ENCODE measurements around the gene KCNQ1.

KCNQ1 gene

DNA sequence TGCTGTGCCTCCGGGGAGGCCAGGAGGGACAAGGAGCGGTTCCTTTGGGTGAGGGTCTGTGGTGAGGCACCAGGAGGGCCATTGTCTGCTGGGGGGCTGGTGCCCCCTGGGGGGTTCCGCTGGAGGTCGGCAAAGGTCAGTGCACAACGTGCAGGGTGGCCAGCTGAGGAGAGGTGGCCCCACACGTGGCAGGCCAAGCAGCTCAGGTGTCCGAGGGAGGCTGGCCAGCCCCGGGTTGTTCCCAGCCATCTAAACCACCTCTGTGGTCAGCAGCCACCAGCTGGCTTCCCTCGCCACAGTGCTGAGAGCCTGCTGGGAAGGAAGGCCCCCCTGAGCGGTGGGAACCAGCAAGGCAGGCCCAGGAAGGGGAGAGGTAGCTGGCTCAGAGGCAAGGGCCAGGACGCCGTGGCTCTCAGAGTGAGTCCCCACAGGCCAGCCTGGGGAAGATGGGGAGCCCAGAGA lies 40.0 kb upstream of the KCNQ1 start:
- no peak for DNase-seq (ENCODE audit: low read depth)
- no peak overlapping the region for H3K4me3 ChIP-seq (ENCODE audit: control insufficient read depth, low read depth, low read length)
- TF ChIP-seq, protein P1, sequence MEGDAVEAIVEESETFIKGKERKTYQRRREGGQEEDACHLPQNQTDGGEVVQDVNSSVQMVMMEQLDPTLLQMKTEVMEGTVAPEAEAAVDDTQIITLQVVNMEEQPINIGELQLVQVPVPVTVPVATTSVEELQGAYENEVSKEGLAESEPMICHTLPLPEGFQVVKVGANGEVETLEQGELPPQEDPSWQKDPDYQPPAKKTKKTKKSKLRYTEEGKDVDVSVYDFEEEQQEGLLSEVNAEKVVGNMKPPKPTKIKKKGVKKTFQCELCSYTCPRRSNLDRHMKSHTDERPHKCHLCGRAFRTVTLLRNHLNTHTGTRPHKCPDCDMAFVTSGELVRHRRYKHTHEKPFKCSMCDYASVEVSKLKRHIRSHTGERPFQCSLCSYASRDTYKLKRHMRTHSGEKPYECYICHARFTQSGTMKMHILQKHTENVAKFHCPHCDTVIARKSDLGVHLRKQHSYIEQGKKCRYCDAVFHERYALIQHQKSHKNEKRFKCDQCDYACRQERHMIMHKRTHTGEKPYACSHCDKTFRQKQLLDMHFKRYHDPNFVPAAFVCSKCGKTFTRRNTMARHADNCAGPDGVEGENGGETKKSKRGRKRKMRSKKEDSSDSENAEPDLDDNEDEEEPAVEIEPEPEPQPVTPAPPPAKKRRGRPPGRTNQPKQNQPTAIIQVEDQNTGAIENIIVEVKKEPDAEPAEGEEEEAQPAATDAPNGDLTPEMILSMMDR (IDR thresholded peaks at IDR 0.05; ENCODE audit: control insufficient read depth, insufficient read depth, low read depth, low read length, missing control alignments): no peak

DNA sequence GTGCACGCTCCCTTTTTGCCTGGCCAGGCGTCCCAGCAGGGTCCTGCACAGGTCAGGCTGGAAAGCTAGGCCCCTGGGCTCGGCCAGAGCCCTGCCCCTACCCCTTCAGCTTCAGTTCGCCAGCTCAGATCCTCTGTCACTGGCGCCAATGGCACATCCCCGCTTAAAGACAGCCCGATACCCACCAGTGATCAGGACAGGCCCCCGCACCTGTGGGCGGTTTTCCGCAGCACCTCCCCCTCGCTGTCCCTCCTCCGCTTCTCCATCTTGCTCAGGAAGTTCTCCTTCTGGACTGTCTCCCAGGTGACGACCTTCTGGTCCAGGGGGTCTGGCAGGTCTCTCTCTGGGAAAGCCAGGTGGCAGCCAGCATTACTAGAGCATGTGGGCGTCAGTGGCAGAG lies 38.4 kb upstream of the KCNQ1 start:
- TF ChIP-seq, protein P1 (IDR thresholded peaks at IDR 0.05; ENCODE audit: control insufficient read depth, insufficient read depth, low read depth, low read length, missing control alignments): no peak
- H3K4me3 ChIP-seq (ENCODE audit: control insufficient read depth, low read depth, low read length): no peak overlapping the region
- DNase-seq (ENCODE audit: low read depth): no peak

DNA sequence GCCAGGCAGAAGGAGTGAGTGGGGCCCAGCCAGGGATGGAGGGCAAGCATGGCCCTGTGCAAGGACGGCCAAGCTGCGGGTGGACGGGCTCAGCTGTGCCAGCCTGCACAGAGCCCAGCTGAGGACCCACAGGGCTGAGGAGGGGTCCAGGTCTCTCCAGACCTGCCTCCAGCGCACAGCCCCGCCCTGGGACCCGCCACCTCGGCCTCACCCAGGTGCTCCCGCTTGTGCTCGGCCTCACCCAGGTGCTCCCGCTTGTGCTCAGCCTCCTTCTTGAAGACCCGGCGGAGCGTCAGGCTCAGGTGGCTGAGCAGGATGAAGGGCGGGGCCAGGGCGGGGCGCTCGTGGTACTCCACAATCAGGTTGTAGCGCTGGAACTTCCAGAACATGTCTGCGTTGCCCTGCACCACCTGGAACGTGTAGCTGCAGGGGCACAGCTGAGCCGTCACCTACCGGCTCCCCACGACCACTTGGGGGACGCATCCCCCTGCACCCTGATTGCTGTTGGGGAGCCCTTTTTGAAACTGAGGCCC lies 37.9 kb upstream of the KCNQ1 start:
- TF ChIP-seq, protein P1 (IDR thresholded peaks at IDR 0.05; ENCODE audit: control insufficient read depth, insufficient read depth, low read depth, low read length, missing control alignments): no peak
- no peak overlapping the region for H3K4me3 ChIP-seq (ENCODE audit: control insufficient read depth, low read depth, low read length)
- DNase-seq (ENCODE audit: low read depth): no peak

DNA sequence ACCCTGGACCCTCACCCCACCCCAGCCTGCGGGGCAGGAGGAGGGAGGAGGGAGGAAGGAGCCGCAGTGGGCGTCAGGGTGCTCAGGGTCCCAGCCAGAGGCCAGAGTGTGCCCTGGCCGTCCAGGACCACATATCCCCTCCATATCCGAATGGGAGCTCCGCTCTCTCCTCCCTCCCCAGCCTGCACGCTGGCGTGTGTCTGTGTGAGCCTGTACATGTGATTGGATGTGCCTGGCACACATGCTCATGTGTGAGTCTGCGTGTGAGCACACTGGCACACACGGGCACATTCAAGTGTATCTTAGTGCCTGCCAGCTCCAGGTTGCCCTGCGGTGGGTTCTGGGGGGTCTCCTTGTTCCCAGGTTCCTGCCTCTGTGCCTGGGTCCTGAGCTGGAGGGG lies 36.1 kb upstream of the KCNQ1 start:
- no peak for DNase-seq (ENCODE audit: low read depth)
- TF ChIP-seq, protein P1 (IDR thresholded peaks at IDR 0.05; ENCODE audit: control insufficient read depth, insufficient read depth, low read depth, low read length, missing control alignments): no peak
- H3K4me3 ChIP-seq (ENCODE audit: control insufficient read depth, low read depth, low read length): no peak overlapping the region

DNA sequence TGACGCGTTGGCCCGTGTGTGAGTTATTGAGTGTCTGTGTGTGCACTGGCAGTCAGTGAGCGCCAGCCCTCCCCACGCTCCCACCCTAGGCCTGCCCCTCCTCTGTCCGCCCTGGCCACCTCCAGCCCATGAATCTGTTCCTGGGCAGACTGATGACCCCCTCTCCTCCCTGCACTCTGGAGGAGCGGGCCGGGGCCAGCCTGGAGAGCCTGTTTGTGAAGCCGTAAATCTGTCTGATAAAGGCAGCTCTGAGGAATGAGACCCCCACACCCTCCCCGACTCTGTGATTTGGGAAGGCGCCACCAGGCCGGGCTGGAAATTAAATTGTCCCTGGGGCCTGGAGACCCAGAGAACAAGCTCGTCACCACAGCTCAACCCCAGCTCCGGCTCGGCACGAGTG lies 35.7 kb upstream of the KCNQ1 start:
- TF ChIP-seq, protein P1 (IDR thresholded peaks at IDR 0.05; ENCODE audit: control insufficient read depth, insufficient read depth, low read depth, low read length, missing control alignments): no peak
- DNase-seq (ENCODE audit: low read depth): no peak
- H3K4me3 ChIP-seq (ENCODE audit: control insufficient read depth, low read depth, low read length): no peak overlapping the region

DNA sequence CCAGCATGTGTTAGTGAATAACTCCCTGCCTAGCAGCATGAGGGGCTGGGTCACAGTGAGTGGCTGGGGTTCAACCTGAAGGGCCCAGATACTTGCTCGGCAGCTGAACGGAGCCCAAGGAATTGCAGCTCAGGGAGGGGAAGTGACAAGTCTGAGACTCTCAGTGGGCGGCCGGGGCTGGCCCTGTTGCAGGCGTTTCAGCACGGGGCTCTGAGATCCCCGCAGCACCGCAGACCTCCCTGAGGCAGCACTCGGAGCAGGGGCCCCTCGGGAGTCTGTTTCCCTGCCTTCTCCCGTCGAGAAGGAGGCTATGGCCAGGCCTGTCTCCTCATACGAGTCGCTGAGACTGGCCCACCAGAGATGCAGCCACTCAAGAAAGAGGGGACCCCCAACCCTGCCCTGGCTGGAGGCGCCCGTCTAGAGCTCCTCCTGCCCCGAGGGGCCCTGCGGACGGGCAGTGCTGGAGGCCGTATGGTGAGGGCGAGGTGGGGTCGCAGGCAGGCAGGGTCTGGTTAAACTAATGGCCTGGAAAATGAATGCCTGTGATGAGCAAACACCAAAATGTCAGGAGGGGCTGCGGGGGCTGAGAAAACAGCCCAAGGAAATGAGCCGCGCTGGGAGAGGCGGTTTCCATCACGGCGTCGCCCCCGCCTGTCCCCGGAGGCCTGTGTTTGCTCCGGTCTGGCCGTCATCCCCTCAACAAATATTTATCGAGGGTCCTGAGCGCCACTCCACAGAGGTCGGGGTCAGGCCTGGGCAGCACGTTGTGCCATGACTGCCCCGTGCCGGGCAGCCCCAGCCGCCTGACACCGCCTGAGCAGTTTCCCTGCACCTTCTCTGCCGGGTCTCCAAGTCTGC lies 35.0 kb upstream of the KCNQ1 start:
- TF ChIP-seq, protein P1 (IDR thresholded peaks at IDR 0.05; ENCODE audit: control insufficient read depth, insufficient read depth, low read depth, low read length, missing control alignments): no peak
- H3K4me3 ChIP-seq (ENCODE audit: control insufficient read depth, low read depth, low read length): no peak overlapping the region
- no peak for DNase-seq (ENCODE audit: low read depth)
